HG03575 (cell line): ENCODE data around the gene GP9.
"Not testable (repeated sequence)": the region's sequence is repeated elsewhere in the genome, so short reads cannot be mapped to it uniquely, and the experiment has no call there.

Source experiments
- ATAC-seq: cut with Tn5 transposase; IDR thresholded peaks from one replicate; pipeline ENCODE4 v1.9.1; 2021; ENCODE audit not compliant: unreplicated experiment, insufficient number of reproducible peaks, low FRiP score; ENCODE audit errors: extremely low read depth

GP9 gene

DNA sequence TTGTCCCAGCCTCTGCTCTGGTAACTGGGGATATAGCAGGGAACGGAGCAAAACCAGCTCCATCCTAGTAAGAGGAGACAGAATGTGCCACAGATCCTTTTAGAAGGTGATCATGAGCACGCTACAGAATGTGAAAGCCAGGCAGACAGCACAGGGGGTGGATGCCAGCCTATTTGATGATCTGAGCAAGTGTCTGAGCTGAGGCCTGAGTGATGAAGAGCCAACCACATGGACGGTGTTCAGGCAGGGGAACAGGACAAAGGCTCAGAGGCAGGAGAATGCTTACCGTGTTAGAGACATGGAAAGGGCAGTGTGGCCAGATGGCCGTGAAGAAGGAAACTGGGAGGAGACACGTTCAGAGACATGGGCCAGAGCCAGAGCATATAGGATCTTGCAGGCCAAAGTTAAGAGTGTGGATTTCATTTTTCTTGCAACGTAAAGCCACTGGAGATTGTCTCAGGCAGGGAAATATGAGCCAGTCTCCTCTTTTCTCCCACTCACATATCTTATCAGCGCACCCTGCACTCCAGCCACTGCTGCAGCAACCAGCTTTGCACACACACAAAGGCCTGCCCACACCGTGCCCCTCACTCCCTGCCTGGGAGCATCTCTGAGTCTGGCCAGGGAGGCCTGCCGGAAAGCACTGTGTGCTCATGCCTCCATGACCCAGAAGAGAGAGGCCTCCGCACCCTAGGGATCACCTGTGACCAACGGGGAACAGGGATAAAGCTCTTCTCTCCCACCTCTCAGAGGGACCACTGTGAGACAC, 41.0 kb downstream of the GP9 start:
- ATAC-seq = no peak

DNA sequence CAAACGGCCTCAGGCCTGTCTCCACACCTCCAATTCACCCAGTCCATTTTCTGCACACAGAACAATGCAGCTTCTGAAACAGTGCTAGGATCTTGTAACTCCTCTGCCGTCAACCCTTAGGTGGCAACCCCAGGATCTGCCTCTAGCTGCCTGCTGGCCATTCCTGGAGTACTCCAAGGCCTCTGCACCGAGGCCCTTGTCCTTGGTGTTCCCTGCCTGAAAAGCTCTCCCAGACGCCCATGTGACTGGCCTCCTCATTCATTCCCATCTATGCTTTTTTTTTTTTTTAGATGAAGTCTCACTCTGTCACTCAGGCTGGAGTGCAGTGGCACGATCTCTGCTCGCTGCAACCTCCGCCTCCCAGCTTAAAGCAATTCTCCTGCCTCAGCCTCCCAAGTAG, 42.7 kb downstream of the GP9 start:
- no peak for ATAC-seq

DNA sequence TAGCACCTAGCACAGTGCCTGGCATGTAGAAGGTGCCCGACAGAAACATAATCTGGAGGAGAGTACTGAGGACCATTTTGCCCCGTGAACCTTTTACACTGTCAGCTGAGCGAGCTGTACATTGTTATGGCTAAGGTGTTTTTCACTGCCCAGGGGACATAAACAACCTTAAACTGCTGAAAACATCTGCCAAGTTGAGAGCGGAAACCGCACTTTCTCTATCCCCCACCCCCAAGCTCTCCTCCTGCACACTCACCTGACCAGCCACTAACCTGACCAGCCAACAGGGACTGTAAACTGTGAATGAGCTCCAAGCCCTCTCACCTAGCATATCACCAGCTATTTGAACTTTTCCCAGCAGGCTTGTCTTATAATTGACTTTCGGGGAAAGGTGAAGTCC, 43.5 kb downstream of the GP9 start:
- ATAC-seq = no peak

DNA sequence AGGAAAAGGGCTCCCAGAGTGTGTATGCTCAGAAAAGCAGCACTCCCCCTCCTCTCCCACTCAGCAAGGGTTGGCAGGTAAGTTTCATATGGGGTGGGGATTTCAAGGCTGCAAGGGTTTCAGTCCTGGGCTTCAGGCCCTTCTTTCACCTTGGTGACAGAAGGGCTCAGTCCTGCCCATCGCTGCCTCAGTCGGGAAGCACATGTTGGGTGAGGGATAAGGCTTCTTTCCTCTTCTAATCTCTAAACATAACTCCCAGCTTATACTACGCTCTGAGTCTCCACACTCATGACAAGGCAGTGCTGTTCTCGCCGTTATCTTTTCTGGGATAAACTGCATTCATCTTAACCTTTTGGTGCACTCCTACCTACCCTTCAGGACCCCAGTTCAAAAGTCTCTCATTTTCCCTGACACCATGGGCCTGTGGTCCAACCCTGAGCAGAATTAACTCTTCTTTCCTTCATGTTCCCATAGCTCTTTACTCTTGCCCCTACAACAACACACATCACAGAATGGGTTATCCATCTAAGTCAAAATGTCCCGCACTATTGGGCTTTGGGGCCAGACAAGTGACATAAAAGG, 44.0 kb downstream of the GP9 start:
- no peak for ATAC-seq

DNA sequence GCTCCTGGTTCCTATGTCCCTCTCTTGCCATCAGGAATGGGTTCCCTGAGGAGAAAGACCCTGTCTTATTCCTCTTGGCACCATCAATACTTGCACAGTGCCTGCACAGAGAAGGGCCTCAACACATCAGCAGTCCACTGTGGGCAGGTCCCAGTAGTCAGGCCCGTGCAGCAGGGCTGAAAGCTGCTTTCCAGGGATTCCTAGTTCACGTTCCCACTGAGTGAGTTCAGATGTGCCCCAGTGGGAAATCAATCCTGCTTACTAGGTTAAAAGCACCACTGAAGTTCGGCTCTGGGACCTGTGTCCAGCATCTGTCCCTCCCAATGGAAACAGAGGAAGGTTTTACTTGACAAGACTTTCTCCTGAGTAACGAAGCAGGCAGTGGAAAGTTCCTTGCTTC, 45.3 kb downstream of the GP9 start:
- no peak for ATAC-seq

DNA sequence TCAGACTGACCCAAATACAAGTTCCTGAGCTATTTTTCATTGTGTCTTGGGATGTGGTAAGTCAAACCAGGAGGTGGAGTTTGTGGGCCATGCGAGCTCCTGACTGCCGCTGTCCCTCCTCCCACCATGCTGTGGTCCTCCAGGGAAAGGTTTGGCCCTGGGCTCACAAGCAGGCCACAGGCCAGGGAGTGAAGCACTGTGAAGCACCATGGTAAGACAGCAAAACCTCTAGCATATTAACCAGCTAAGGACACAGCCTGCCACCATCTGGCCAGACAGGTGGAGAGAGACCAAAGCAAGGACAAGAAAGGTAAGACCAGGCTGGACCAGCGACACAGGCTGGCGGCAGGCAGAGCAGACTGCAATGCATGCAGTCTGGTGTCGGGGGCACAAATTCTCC, 45.7 kb downstream of the GP9 start:
- no peak for ATAC-seq

DNA sequence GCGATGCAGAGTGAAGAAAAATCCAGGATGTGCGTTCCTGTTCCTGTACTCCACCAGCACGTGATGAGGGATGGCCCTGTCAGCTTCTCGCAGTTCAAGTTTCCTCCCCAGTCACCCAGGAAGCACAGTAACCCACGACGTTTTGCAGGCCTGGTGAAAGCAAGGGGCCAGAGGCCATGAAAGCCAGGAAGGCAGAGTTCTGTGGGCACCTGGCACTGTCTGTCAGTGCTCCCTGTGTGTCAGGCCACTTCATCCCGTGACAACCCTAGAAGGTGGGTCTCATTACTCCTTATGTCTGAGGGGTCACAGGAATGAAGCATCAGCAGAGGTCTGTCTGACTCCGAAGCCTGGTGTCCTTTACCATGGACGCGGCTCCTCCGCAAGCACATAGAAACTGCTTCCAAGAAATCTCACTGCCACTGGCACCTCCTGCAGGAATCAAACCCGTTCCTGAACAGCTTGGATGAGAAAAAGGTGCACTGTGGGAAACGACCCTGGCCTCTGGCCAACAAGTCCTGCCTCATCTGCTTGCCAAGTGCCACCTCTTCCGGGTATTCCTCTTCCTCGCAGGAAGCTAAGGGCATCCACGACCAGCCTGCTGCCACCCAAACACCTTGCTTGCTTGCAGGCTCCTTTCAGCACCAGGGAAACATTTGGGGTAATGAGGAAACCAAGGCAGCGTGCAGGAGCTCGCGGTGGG, 46.4 kb downstream of the GP9 start:
- ATAC-seq = no peak

DNA sequence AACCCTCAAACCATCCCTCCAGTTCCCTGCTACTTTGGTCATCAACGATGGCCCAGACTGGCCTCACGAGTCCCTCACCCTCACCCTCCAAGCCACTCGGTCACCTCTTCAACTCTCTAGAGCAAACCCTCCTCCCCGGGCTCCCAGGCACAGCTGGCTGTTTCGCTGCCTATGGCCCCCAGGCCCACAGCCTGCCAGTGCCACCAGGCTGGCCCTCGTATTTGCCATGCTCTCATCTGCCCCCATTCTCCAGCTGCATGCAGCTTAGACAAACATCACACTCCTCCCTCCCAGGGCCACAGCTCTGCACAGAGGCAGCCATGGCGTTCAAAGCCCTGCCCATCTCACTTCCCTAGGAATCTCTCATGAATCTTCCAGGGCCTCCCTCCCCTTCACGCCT, 47.2 kb downstream of the GP9 start:
- no peak for ATAC-seq

DNA sequence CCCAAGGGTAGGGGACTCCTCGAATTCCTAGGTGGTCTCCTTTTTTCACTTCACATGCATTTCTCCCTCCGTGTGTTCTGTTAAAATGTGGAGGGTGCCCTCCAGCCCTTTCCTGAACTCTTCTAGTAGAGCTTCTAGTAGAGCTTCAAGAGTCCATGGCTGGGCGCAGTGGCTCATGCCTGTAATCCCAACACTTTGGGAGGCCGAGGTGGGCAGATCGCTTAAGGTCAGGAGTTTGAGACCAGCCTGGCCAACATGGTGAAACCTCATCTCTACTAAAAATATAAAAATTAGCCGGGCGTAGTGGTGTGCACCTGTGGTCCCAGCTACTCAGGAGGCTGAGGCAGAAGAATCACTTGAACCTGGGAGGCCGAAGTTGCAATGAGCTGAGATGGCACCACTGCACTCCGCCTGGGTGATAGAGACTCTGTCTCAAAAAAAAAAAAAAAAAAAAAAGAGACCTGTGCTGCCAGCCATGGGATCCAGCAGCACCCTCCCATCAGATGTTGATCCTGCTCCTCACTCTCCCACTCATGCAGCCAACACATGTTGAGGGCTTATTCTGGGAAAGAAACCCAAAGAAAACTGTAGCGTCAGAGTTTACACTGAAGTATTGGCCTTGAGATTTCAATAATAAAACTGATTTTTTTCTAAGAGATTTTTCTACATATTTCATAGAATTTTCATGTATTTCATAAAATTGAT, 50.6 kb downstream of the GP9 start:
- ATAC-seq = not testable (repeated sequence)
